HG03378 (cell line): ENCODE results near the gene GJD2.

ENCODE experiments used
- ATAC-seq: cut with Tn5 transposase; IDR thresholded peaks from one replicate; pipeline ENCODE4 v1.9.1; 2021; ENCODE audit warnings: mild to moderate bottlenecking, moderate library complexity; ENCODE audit not compliant: unreplicated experiment

The GJD2 gene

GRCh38 chr15:34773917-34774316 lies 19.1 kb upstream of the GJD2 start:
- no peak for ATAC-seq

DNA sequence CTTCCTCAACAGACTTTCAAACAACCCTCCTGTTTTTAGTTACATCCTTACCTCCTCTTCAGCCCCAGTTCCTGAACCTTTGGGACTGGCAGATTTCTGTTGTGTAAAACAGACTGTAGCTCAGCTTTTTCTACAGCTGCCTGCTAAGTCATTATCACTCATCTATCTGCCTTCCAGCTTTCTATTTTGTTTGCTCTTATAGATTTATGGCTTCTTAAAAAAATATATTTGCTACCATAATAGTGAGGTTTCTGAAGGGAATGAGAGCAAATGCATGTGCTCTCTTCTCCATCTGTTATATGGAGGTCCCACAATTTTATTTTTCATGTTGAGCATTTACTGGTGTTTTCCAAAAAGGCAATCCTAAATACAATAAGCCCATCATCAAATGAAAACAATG lies 18.2 kb upstream of the GJD2 start:
- no peak for ATAC-seq

GRCh38 chr15:34772312-34772711 lies 17.5 kb upstream of the GJD2 start:
- no peak for ATAC-seq

DNA sequence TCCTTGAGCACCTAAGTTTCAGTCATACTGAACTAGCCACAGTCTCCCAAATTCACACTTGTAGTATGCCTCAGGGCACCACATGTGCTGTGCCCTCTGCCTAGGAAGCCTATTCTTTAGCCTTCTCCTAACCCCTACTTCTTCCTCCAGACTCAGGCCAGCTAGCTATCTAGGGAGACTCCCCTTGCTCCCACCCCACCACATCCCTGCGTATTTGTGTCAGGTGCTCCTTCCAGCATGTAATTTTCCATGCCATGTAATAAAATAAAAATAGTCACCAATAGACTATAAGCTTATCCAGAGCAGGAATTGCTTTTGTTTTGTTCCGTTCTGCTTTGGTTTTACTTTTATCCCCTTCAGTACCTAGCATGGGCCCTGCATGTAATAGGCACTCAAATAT lies 14.9 kb upstream of the GJD2 start:
- ATAC-seq = no peak

- no peak for ATAC-seq
Measured at GRCh38 chr15:34768530-34768929, 13.7 kb upstream of the GJD2 start.

GRCh38 chr15:34765741-34766140 lies 10.9 kb upstream of the GJD2 start:
- ATAC-seq = no peak

GRCh38 chr15:34760909-34761308 lies 6.1 kb upstream of the GJD2 start:
- no peak for ATAC-seq

DNA sequence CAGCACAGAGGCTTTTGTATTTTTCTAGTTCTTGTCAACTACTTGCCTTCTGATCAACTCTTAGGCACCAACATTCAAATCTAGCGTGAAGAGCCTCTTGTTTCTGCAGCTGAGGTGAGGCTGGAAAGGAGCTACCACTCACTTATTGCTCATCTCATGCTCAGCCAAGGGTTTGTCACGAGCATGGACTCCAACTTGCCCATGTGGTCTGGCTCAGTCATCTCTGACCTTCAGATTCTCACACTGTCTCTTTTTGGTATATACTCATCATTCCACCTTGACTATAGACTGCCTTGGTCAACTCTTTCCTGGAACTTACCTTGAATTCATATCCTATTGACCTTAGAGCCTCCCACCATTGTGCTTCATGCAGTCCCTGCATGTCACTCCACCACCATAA lies 5.2 kb upstream of the GJD2 start:
- no peak for ATAC-seq

DNA sequence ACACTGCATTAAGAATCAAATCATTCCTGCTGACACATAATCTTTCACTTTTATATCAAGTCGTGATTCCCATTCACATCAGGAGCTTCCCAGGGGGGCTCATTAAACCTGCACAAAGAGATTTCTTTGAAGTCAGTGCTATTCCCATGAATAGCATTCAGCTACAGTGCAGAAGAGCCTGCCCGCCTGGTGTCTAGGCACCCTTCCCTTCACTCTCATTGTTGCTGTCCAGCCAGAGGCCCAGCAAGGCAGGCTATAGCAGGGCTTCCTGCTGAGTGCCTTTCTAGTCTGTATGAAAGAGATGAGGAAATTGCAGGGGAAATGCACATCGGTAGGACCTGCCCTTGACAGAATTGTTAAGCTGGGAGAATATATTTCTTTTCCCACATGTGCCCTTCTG lies 4.5 kb upstream of the GJD2 start:
- ATAC-seq = no peak

DNA sequence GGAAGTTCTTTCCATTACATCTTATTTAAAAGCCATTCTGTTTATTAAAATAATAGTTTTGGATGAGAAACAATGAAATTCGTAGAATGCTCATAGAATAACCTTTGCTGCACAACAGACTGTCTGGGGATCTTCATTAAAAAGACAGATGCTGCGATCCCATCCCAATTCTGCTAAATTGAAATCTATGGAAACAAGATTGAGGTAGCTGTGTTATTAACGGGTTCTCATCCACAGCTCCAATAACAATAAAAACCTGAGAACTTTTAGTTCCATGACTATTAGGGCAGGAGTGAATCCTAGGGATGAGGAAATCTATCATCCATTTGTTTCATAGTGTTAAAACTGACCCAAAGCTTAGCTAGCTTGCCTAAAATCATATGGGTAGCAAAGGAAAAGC lies 2.5 kb upstream of the GJD2 start:
- ATAC-seq = no peak

DNA sequence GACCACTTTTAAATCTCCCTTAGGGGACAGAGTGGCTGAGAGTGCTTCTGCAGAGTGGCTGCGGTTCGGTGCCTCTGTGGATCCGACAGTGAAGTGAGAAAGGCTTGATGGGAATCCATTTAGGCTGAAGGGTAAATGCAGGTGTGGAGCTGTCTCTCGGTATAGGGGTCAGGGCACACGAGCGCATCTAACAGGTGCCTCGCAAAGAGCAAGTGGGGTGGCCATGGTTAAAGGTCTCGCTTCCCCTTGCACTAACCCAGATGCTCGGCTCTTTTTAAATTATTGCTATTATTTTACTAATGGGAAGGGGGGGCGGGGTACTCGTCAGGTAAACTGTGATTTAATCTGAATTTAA lies 598 bp upstream of the GJD2 start:
- no peak for ATAC-seq

DNA sequence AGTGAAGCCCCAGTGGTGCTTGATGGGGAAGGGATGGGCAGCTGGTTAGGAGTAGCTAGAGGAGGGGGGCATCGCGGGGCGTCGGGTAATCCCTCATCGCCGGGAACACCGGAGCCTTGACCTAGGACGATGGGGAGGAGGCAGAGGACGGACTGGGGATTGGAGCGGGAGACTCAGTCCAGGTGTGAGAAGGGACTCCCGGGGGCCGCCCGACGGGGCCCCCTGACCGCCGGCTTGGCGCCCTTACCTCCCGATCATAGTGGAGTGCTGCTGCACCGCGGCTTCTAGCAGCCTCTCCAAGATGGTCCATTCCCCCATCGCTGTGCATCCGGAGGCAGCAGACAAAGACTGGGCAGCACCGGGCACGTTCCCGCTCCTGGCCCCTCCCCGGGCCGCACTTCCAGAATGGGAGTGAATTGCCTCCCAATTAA lies 612 bp downstream of the GJD2 start:
- ATAC-seq = no peak

- ATAC-seq = no peak
Measured at GRCh38 chr15:34753236-34753894, 1.4 kb downstream of the GJD2 start.

- no peak for ATAC-seq
Measured at GRCh38 chr15:34749691-34750090, 5.1 kb downstream of the GJD2 start.

DNA sequence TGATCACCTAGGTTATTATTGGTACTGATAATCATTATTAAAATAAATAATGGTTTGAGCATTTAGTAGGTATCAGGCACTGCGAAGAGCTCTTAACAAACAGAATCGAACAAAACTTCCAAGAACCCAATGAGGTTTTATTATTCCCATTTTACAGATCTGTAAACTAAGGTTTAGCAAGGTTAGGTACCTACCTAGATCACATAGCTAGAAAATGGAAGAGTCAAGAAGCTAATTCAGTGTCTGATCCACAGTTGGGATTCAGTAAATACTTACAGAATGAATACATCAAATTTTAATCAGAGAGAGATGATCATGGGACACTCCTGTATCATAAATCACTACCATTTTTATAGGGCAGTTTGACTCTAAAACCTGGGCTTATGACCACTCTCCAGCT lies 15.5 kb downstream of the GJD2 start:
- no peak for ATAC-seq

DNA sequence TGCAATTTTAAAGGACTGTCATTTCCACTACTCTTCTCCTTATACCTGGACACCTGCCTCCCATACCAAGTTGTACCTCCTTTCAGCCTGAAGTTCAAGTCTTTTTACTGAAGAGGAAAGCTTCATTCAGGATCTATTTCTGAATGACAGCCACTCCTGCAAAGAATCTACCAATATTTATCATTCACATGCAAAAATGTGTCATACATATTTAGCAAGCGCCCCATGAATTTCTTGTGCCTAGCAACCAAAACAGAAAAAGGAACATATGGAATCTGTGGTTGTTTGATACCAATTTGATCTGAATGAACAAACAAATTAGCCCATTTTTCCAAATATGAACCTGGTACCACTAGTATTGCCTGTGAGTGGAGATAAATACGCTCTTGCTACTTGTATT lies 16.8 kb downstream of the GJD2 start:
- ATAC-seq = no peak

DNA sequence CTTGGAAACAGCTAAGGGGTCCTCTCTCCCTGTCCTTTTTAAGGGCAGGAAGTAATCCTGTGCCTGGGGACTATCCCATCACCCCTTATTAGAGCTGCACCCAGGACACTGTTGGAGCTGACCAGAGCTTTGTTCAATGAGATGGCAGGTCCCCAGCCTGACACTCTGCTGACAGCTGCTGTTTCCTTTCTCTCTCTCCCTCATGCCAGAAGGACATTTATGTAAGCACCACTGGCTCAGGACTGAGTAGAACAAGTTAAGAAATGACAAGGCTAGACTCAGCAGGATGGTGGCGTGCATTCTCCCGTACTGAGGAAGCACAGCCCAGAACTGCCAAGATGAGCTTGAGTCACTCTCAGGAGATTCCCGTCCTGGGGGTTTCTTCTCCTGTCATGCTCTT lies 17.3 kb downstream of the GJD2 start:
- no peak for ATAC-seq

- ATAC-seq = no peak
Measured at GRCh38 chr15:34734303-34734702, 20.5 kb downstream of the GJD2 start.

- no peak for ATAC-seq
Measured at GRCh38 chr15:34733621-34734020, 21.2 kb downstream of the GJD2 start.

GRCh38 chr15:34732430-34732829 lies 22.4 kb downstream of the GJD2 start:
- ATAC-seq = no peak

GRCh38 chr15:34730701-34731100 lies 24.1 kb downstream of the GJD2 start:
- ATAC-seq = no peak

DNA sequence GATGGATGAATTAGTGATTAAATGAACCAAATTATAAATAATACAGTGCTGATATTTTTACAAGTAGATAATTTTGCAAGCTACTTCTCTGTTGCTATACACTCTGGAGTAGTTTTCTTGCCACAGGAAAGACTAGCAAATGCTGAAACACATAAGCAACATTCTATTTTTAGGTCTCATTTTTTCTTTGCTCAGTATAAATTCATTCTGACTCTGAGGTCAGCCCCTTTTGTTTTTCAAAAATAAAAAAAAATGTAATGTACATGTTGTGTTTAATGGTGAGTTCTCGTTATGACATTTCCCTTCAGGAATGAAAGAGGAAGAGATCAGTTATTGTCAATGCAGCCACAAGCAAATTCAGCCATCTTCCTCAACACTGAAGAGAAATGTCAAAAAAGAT lies 24.9 kb downstream of the GJD2 start:
- ATAC-seq = no peak

DNA sequence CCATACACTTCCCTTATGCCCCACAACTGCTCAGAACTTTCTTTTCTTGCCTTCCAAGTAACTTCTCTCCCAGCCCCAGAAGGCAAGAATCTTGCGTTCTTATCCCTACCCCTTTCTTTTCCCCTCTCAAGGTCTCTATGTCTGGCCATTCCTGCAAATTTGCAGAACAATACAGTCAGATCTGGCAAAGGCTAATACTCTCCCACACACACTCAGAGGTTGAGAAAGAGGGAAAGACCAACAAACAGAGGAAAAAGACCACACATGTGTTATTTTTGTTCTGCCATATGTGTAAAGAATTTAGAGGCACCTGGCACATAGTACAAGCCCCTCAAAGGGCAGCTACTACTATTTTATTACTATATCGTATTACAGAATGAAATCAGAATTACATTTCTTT lies 25.7 kb downstream of the GJD2 start:
- no peak for ATAC-seq
